AG04450 (cell line): ENCODE results near the gene MFAP2. TPM values are rescaled to one million over a fixed set of nuclear protein-coding genes. Genes with fewer than 3 reads are reported as not detected.
"Not testable (repeated sequence)": the region's sequence is repeated elsewhere in the genome, so short reads cannot be mapped to it uniquely, and the experiment has no call there.

Experiments
- CTCF ChIA-PET: fragments of 300-600, 350-600 bp; formaldehyde crosslinking; extraction: SDS; loops from one replicate; lab custom pipeline; 2022; ENCODE audit warnings: antibody characterized with exemption, inconsistent platforms; lab: Charles Lee
- POLR2A ChIA-PET: fragments of 350-600 bp; formaldehyde crosslinking; extraction: SDS; loops from one replicate; lab custom pipeline; 2021; ENCODE audit warnings: antibody characterized with exemption, inconsistent platforms; lab: Yijun Ruan, JAX
- DNase-seq: peaks from one replicate; pipeline ENCODE4 v3.0.0-alpha.2; 2011; ENCODE audit warnings: low read depth, low spot score
- H3K27ac ChIP-seq: one replicate; pipeline ENCODE4 v1.5.1; 2012; ENCODE audit warnings: low read depth, low read length, control low read depth
- H3K27me3 ChIP-seq: one replicate; pipeline ENCODE4 v1.6.0; 2012; ENCODE audit warnings: low read length; ENCODE audit not compliant: control insufficient read depth, insufficient read depth
- H3K4me3 ChIP-seq: 2 replicates; pipeline ENCODE4 v1.5.1; 2011; ENCODE audit warnings: mild to moderate bottlenecking, low read depth, low read length, control low read depth
- H3K9me3 ChIP-seq: 2 replicates; pipeline ENCODE4 v1.5.1; 2012; ENCODE audit warnings: low read length; ENCODE audit not compliant: control insufficient read depth, insufficient read depth
- polyA plus RNA-seq: library from polyadenylated mRNA; depleted of rRNA; stranded (reverse); fragments of >200 nt; gene quantifications from 2 replicates; pipeline ENCODE4 v1.2.3, GENCODE V29; 2011
- TF ChIP-seq, protein P1 (sequence below): IDR thresholded peaks from 2 replicates; pipeline ENCODE4 v1.5.1; 2011; ENCODE audit warnings: low read depth, low read length, control low read depth, inconsistent platforms

MFAP2 gene
- polyA plus RNA-seq, 1 experiment: 30.9 TPM

DNA sequence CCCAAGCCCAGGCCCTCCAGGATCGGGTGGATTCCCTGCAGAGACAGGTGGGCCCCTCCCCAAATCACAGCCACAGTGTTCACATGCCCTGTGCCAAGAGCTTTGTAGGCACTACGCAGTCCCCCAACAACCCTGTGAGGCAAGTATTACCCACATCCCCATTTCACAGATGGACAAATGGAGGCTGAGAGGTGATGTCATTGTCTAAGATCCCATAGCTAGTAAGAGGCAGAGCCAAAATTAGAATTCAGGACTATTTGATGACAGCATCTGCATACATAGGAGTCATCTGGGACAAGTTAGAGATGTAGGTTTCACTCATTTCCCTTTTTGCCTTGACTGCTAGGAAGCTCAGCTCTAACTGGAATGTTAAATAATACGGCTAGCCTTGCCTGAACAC is 12.0 kb downstream of the MFAP2 start:
- ChIA-PET POLR2A (no interaction called here), CTCF (no interaction called here)
- Histone ChIP-seq H3K27ac (no peak overlapping the region), H3K27me3 (no peaks in the 10 kb centered on the region), H3K4me3 (no peak overlapping the region), H3K9me3 (peaks cover 4% of the 10 kb centered on the region; the same call in 1 of the 2 replicates)
- no peak for DNase-seq
- TF ChIP-seq, protein P1, sequence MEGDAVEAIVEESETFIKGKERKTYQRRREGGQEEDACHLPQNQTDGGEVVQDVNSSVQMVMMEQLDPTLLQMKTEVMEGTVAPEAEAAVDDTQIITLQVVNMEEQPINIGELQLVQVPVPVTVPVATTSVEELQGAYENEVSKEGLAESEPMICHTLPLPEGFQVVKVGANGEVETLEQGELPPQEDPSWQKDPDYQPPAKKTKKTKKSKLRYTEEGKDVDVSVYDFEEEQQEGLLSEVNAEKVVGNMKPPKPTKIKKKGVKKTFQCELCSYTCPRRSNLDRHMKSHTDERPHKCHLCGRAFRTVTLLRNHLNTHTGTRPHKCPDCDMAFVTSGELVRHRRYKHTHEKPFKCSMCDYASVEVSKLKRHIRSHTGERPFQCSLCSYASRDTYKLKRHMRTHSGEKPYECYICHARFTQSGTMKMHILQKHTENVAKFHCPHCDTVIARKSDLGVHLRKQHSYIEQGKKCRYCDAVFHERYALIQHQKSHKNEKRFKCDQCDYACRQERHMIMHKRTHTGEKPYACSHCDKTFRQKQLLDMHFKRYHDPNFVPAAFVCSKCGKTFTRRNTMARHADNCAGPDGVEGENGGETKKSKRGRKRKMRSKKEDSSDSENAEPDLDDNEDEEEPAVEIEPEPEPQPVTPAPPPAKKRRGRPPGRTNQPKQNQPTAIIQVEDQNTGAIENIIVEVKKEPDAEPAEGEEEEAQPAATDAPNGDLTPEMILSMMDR: no peak

DNA sequence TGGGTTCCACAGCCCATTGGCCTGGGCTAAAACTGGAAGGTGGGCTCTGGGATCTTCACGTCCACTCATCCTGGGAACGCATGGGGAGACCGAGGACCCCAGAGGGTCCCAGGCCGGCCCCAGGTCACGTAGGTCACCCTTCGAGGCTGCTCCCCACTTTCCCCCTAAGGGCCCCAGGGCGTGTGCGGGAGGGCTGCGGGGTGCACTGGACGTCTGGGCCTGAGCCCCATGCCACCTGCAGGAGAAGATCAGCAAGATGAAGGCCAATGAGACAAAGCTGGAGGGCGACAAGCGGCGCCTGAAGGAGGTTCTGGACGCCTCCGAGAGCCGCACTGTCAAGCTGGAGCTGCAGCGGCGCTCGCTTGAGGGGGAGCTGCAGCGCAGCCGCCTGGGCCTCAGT is 12.5 kb downstream of the MFAP2 start:
- Histone ChIP-seq H3K9me3 (peaks cover 4% of the 10 kb centered on the region; the same call in 1 of the 2 replicates), H3K27me3 (no peaks in the 10 kb centered on the region), H3K4me3 (no peak overlapping the region), H3K27ac (no peak overlapping the region)
- ChIA-PET POLR2A (interaction anchor here (1.9 kb wide), 1 partner anchor 12 kb away, joined by 12 read pairs; the partner anchor contains the start of gene MFAP2), CTCF (no interaction called here)
- DNase-seq: no peak
- TF ChIP-seq, protein P1: no peak

DNA sequence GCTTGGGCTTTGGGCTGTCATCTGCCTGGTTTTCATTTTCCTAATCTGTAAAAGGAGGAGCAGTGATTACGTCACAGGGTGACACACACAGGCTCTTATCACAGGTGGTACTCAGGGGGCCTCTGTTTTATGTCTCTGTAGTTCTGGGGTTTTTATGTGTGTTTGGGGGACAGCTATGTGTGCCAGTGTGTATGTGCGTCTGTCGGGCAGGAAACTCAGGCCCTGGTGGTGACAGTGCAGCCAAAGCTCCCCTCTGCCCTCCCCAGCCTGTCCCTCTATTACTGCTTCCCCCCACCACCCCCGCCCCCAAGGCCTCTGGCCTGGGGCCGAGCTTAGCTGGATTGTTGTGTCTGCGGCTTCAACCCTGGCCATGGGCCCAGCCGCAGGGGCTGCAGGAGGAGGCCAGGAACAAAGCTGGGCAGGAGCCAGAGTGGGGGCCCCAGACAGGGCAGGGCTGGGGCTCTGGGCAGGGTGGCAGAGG is 13.3 kb downstream of the MFAP2 start:
- POLR2A ChIA-PET: interaction anchor here (0.6 to 1.9 kb wide), 3 partner anchors 12 to 1687 kb away, joined by 3 to 12 read pairs (median 3); partner anchors contain the start of gene MFAP2
- peaks cover 4% of the 10 kb centered on the region; the same call in 1 of the 2 replicates for H3K9me3 ChIP-seq
- TF ChIP-seq, protein P1: no peak
- no peaks in the 10 kb centered on the region for H3K27me3 ChIP-seq
- CTCF ChIA-PET: interaction anchor here (1.2 to 1.9 kb wide), 4 partner anchors 15 to 307 kb away, joined by 3 to 10 read pairs (median 4); no protein-coding TSS in a partner anchor
- H3K27ac ChIP-seq: no peak overlapping the region
- DNase-seq: no peak
- no peak overlapping the region for H3K4me3 ChIP-seq

GRCh38 chr1:16966282-16966681 is 14.1 kb downstream of the MFAP2 start:
- H3K4me3 ChIP-seq: no peak overlapping the region
- peaks cover 4% of the 10 kb centered on the region; the same call in 1 of the 2 replicates for H3K9me3 ChIP-seq
- H3K27me3 ChIP-seq: no peaks in the 10 kb centered on the region
- ChIA-PET POLR2A (interaction anchor here (1.9 kb wide), 1 partner anchor 13 kb away, joined by 12 read pairs; the partner anchor contains the start of gene MFAP2), CTCF (interaction anchor here (1.2 to 1.9 kb wide), 2 partner anchors 14 to 37 kb away, joined by 4 to 10 read pairs; no protein-coding TSS in a partner anchor)
- DNase-seq: no peak
- TF ChIP-seq, protein P1: no peak
- no peak overlapping the region for H3K27ac ChIP-seq

- DNase-seq: no peak
- ChIA-PET CTCF (interaction anchor here (0.8 to 1.9 kb wide), 2 partner anchors 13 to 14 kb away, joined by 3 to 10 read pairs; no protein-coding TSS in a partner anchor), POLR2A (interaction anchor here (1.9 kb wide), 1 partner anchor 14 kb away, joined by 12 read pairs; the partner anchor contains the start of gene MFAP2)
- Histone ChIP-seq H3K27me3 (no peaks in the 10 kb centered on the region), H3K27ac (no peak overlapping the region), H3K9me3 (peaks cover 4% of the 10 kb centered on the region; the same call in 1 of the 2 replicates), H3K4me3 (no peak overlapping the region)
- TF ChIP-seq, protein P1: no peak
Measured at GRCh38 chr1:16965486-16966067, 14.8 kb downstream of the MFAP2 start.

GRCh38 chr1:16964169-16964568 is 16.3 kb downstream of the MFAP2 start:
- H3K27me3 ChIP-seq, H3K27ac ChIP-seq, H3K9me3 ChIP-seq, DNase-seq, CTCF ChIA-PET, H3K4me3 ChIP-seq: not testable (repeated sequence)
- POLR2A ChIA-PET: interaction anchor here (0.6 kb wide), 1 partner anchor 347 kb away, joined by 4 read pairs; no protein-coding TSS in a partner anchor
